Activated T-cell treated with anti-CD3 and anti-CD28 coated beads for 4 hours (primary cell): ENCODE data around the gene EML2.
"Not testable (repeated sequence)": the region's sequence is repeated elsewhere in the genome, so short reads cannot be mapped to it uniquely, and the experiment has no call there.

Experiments used
- DNase-seq: peaks from one replicate; pipeline ENCODE4 v3.0.0-alpha.2; 2020

The EML2 gene, protein sequence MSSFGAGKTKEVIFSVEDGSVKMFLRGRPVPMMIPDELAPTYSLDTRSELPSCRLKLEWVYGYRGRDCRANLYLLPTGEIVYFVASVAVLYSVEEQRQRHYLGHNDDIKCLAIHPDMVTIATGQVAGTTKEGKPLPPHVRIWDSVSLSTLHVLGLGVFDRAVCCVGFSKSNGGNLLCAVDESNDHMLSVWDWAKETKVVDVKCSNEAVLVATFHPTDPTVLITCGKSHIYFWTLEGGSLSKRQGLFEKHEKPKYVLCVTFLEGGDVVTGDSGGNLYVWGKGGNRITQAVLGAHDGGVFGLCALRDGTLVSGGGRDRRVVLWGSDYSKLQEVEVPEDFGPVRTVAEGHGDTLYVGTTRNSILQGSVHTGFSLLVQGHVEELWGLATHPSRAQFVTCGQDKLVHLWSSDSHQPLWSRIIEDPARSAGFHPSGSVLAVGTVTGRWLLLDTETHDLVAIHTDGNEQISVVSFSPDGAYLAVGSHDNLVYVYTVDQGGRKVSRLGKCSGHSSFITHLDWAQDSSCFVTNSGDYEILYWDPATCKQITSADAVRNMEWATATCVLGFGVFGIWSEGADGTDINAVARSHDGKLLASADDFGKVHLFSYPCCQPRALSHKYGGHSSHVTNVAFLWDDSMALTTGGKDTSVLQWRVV

DNA sequence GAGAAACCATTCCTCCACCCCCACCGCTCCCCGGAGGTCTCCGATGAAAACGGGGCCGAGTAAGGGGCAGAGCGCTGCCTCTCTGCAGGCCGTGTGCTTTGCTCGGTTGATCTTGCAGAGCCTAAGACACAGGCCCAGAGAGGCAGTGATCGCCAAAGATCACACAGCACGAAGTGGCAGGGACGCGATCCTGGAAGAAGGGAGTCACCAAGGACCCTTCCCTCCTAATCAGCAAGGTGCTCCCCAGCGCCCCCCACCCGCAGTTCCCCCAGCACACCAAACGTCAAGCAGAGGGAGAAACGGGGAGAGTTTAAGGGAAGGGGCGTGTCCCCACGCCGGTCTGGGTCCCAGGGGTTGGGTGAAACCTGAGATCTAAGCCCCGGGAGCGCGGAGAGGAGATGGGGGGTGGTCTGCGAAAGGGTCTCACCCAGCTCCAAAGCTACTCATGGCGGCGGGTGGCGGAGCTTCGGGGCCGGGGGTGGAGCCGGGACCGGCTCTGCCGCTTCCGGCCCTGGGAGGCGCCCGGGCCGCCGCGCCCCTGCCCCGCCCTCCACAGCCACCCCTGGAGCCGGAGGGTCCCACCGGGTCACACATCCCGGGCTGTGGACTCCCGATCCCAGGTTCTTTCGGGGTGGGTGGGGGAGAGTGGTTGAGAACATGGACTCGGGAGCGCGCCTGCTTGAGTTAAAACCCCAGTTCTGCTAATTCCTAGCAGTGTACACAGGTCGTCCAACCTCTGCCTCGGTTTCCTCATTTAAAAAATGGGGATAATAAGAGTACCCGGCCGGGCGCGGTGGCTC is at the start of gene EML2:
Gene EML2, minus strand, starts transcription at position 468 of the 800 bp plus-strand sequence. Its CDS starts 21 bp downstream, at position 447.
- peak; percentile 38 for DNase-seq

DNA sequence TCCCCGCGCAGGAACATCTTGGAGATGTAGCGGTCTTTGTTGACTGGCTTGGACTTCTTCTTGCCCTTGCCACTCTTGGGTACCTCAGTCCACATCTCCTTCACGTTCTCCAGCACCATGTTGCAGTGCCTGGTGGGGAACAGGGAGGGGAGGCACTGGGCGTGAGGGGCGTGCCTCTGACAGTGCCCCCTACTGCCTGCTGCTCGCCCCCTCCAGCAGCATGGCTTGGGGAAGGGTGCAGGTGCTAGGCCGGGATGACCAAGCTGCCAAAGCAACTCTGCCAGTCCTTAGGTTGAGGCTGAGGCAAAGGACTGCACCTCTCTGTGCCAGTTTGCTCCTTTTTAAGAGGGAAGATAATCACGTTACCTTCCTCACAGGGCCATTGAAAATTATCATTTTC is 48.4 kb upstream of the EML2 start:
- DNase-seq: no peak

DNA sequence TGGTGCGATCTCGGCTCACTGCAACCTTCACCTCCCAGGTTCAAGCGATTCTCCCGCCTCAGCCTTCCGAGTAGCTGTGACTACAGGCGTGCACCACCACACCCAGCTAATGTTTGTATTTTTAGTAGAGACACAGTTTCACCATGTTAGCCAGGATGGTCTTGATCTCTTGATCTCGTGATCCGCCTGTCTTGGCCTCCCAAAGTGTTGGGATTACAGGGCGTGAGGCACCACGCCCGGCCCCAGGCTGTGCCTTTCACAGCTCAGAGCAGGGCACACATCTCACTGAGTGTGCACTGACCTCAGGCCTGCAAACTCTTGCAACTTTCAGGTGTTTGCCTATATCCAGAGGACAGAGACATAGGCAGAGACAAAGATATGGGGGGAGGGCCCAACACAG is 45.8 kb upstream of the EML2 start:
- not testable (repeated sequence) for DNase-seq

DNA sequence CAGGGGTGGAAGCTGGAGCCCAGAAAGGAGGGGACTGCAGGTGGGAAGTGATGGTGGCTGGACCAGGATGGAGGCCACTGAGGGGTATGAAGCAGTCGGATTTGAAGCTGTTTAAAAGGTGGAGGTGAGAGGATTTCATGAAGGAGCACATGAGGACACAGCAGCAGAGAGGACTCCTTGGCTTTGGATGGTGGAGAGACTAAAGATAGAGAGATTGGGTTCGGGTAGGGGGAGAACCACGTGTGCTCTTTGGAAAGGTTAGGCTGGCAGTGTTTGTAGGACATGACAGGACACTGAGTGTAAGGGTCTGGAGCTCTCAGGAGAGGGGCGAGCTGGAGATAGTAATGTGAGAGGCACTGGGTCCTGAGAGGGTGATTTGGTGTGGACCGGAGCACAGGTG is 43.7 kb upstream of the EML2 start:
- DNase-seq: no peak

DNA sequence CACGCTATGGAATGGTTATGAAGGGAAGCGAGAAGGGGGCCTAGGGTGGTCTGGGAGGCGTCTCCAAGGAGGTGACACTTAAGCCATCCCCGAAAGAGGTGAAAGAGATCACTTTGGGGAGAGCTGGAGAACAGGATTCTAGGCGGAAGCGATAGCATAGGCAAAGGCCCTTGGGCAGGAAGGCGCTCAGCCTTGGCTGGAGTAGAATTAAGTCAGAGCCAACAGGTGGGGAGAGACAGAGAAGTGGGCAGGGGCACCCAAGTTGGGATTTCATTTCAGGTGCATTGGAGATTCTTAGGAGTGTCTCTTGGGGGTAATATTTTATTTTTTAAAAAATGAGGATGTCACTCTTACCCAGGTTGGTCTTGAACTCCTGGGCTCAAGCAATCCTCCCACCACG is 42.9 kb upstream of the EML2 start:
- no peak for DNase-seq

DNA sequence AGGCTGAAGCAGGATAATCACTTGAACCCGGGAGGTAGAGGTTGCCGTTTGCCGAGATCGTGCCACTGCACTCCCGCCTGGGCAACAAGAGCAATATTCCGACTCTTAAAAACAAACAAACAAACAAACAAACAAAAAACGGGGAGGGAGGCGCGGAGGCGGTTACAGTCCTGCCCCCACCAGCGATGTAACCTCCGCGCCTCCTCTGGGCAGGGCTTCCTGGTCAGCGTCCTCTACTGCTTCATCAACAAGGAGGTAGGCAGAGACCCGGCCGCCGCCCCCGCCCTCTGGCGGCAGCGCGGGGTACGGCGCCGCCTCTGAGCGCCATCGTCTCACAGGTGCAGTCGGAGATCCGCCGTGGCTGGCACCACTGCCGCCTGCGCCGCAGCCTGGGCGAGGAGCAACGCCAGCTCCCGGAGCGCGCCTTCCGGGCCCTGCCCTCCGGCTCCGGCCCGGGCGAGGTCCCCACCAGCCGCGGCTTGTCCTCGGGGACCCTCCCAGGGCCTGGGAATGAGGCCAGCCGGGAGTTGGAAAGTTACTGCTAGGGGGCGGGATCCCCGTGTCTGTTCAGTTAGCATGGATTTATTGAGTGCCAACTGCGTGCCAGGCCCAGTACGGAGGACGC is 42.3 kb upstream of the EML2 start:
- peak; percentile 75 for DNase-seq

DNA sequence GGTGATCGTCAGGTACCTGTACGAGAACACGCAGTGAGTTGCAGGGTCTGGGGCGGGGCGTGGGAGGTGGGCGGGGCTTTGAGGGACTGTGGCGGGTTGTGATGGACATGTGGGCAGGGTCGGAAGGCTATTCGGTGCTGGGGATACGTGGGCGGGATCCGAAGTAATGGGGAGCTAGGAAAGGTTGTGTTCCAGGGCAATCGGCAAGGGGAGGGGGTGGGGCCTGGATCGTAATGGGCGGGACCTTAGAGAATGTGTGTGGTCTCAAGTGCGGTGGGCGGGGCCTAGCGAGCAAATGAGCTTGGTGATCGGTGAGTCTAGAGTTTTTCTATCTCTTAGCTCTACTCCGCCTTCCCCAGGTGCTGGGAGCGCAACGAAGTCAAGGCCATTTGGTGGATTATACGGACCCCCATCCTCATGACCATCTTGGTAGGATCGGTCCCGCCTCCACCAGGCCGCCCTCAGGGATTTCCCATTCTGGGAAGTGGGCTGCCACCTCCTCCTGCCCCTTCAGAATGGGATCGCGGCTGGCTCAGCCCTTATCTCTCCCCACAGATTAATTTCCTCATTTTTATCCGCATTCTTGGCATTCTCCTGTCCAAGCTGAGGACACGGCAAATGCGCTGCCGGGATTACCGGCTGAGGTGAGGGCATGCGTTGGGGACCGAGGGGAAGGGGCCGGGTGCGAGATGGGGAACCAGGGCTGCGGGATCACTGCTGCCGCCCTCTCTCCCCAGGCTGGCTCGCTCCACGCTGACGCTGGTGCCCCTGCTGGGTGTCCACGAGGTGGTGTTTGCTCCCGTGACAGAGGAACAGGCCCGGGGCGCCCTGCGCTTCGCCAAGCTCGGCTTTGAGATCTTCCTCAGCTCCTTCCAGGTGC is 38.4 kb upstream of the EML2 start:
- peak; percentile 78 for DNase-seq

DNA sequence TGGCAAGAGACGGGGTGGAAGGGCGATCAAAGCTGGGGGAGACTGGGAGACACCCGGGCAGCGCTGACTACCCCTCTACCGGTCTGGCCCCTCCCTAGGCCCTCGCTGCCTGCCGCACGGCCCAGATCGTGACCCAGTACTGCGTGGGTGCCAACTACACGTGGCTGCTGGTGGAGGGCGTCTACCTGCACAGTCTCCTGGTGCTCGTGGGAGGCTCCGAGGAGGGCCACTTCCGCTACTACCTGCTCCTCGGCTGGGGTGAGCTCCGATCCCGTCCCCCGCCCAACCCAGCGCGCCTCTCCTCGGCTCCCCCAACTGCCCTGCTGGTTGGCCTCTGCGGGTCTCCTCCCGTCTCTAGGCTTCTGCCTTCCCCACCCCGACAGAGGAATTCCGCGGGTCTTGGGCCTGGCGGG is 37.7 kb upstream of the EML2 start:
- peak; percentile 73 for DNase-seq

DNA sequence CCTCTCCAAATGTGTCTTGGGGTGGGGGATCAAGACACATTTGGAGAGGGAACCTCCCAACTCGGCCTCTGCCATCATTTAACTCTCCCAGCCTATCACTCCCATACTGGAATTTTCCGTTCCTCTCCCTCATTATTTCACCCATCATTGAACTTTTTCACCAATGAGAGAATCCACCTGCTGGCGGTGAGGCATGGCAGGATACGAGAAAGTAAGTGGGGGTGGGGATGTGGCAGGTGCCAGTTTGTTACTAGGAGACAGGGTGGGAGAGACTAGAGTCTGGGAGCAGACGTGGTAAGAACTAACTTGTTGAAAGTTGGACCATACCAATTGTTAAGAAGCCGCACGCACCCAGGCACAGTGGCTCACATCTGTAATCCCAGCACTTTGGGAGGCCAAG is 35.7 kb upstream of the EML2 start:
- no peak for DNase-seq

DNA sequence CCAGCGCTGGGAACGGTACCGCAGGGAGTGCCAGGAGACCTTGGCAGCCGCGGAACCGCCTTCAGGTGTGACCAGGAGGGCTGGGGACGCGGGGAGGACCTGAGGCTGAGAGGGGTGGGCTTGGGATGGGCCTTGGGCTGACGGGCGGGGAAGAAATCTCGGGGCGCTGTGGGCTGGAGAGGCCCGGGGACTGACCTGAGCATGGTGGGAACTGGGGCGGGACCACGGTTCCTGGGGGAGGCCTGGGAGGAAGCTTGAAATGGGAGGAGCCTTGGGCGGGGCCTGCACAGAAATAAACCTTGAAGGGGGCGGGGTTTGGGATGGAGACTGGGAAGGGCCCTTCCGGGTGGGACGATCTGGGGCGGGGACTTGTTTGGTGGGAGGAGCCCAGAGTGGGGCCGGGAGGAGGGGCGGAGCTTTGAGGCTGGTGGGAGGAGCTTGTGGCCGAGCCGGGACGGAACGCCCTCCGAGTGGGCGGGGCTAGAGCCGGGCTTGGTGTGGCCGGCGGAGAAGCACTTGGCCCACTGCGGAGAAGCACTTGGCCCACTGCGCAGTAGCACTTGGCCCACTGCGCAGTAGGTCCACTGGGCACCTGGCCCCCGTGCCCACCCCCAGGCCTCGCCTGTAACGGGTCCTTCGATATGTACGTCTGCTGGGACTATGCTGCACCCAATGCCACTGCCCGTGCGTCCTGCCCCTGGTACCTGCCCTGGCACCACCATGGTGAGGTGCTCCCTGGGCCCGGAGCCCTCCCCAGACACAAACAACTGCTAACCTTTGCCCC is 31.7 kb upstream of the EML2 start:
- DNase-seq: no peak

DNA sequence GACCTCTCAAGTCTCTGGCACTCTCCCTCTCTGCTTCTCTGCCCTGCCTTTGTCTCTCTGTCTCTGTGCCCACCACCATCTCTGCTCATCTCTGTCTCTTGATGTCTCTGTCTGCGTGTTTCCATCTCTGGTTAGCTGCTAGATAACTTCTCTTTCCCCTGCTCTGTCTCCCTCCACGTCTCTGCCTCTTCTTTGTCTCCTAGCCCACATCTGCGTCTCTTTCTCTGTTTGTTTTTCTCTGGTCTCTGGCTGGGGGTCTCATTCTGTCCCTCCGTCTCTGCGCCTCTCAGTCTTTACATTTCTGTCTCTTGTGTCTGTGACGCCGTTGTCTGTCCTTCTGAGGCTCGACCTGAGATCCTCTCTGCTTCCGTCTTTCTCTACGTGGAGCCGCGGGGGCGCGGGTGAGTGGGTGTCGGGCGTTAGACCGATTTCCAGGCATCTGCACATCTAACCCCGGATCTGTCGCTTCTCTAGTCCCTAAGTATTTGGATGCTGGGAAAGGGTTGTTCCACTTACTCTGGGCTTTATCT is 29.2 kb upstream of the EML2 start:
- DNase-seq: peak; percentile 47

DNA sequence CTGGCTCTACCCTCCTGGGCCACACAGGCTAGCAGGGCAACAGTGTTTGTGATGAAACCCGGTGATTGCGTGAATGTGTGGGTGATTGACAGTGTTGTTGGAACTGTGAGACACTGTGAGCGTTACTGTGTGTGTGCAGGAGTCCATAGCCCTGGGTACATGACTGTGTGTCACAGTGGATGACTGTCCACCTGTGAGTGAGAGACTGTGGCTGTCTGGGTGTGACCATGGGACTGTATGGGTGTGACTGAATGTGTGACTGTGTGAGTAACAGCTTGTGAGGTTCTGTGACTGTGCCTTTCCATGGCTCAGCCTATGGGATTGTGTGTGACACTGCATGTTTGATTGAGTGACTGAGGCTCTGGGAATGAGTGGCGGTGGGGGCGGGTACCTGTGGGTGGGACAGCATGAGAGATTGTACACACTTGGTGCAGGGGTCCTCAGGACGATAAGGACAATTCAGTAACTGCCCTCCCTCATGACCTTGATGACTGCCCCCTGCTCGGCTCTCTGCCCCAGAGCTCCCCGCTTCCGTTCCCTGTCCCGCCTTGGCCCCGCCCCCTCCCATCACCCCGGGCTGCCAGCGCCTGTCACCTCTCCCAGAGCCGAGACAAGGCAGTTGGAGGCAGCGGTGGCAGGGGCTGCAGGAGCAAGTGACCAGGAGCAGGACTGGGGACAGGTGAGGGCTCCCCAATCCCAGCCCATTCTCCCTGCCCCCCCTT is 28.6 kb upstream of the EML2 start, which contains the start of gene GIPR:
Gene GIPR, plus strand, starts transcription at position 602 of the 722 bp plus-strand sequence. CDS start 1,300 bp downstream, outside the sequence.
- peak; percentile 46 for DNase-seq

DNA sequence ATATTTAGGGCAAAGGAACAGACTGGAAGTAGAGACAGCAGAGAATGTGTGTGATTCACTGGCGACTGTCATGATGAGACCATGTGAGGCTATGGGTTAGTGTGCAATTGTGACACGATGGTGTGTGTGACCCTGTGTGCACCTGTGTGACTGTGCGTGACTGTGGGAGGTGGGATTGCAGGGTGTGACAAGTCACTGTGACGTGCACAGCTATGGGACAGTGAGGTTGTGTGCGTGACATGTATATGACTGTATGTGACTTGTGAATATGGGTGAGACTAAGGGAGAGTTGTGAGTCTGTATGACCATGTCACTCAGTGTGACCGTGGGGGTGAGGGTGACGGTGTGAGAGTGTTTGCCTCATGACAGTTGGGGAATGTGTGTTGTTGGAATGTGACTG is 25.4 kb upstream of the EML2 start:
- DNase-seq: no peak

DNA sequence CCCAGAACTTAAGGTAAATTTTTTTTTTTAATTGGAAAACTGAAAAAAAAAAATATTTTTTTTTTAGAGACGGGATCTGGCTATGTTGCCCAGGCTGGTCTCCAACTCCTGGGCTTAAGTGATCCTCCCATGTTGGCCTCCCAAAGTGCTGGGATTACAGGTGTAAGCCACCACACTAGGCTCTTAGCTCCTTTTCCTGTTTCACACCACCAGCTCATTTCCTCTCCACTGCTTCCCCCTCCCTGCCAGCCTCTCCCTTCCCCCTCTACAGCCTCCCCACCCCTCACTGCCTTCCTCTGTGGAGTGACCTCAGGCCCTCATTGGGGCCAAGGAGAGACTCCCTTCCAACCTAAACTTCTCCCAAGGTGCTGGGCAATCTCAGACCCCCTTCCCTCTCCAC is 24.6 kb upstream of the EML2 start:
- DNase-seq: no peak

DNA sequence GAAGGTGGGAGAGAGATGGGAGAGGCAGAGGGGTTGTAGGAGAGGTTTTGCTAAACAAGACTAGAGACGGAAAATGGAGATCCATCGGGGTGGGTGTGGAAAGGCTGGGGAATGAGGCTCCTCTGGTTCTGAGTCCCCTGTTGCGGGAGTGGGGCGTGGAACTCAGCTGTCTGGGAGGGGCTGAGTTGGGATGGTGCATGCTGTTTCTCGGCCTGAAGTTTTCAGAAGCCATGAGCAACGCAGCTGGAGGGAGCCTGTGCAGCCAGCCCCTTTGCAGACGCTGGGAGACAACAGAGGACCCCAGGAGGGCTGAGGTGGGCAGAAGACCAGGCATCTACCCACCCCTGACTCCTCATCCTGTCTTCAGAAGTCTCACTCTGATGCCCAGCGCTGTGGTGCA is 21.4 kb upstream of the EML2 start:
- DNase-seq: no peak

DNA sequence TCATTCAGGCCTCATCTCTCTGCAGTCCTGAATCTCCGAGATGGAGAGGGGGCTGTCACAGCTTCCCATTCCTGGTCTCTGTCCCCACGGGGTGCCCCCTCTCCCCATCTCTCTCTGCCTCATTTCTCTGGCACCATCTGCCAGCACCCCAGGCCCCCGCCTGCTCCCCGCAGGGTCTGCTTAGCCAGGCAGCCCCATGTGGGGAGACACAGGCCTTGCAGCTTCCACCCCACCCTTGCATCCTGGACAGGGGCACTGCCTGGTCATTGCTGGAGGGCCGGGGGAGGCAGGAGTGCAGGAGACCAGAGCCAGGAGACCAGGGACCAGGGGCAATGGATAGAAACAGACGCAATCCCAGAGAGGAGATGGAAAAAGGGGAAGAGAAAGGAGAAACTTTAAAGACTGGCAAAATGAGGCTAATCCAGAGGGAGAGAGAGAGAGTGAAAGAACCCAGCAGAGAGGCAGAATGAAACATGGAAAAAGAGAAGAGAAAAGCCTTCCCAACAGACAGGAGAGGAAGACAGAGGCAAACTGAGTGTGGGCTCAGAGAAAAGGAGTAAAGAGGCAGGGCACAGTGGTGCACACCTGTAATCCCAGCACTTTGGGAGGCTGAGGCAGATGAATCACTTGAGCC is 20.0 kb upstream of the EML2 start:
- DNase-seq: no peak

DNA sequence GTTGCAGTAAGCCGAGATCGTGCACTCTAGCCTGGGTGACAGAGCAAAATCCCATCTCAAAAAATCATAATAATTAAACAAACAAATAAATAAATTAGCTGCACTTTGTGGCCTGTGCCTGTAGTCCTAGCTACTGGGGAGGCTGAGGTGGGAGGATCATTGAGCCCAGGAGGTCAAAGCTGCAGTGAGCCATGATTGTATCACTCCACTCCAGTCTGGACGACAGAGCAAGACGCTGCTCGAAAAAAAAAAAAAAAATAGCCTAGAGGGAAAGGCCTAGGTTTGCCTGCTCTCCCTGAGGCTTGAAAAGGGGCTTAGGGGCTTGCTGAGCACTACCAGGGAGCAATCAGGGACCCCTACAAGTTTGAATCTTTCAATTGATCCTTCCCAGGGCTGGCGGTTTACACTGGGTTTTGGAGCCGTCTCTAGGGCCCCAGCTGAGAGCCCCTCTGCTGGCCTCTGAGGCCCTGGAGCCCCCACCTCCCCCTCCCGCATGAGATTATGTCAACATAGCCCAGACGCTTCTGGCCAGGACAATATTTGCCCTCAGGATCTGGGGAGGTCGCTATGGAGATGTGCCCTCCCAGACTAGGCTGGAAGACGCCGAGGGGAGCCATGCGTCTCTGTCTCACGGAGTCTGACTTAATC is 18.4 kb upstream of the EML2 start:
- DNase-seq: no peak

DNA sequence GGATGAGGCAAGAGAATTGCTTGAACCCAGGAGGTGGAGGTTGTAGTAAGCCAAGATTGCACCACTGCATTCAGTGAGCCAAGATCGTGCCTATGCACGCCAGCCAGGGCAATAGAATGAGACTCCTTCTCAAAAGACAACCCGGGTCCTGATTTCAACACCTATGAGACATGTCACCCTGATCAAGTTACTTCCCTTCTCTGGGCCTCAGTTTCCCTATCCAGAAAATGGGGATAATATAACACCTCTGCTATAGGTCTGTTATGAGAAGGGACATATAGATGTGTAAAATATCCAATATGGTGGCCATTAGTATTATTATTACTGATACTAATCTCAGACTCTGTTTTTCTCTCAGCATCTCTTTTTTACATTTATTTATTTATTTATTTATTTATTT is 15.9 kb upstream of the EML2 start:
- no peak for DNase-seq

DNA sequence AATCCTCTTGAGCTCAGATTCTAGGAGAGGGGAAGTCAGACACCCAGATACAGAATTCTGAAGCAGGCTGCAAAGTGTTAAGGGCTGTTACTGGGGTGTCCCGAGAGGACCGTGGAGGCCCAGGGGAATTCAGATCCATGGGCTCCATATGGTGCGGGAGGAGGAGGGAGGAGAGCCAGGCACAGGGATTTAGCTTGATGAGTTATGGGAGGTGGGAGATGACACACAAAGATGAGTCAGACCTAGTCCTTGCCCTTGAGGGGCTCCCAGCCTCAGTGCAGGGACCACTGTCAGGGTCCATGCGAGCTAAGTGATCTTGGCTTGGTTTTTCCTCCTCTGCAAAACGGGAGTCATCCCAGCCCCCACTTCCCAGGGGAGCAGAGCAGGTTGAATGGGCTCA is 14.4 kb upstream of the EML2 start:
- no peak for DNase-seq
